GM12873 (cell line): ENCODE data around the gene C16orf90.

Experiments
- TF ChIP-seq, protein P1 (sequence below): IDR thresholded peaks from 2 replicates; pipeline ENCODE4 v1.5.1; 2012; ENCODE audit warnings: low read depth, mild to moderate bottlenecking, moderate library complexity, low read length, control low read depth; ENCODE audit not compliant: insufficient read depth; ENCODE audit errors: missing control alignments

C16orf90 gene, protein sequence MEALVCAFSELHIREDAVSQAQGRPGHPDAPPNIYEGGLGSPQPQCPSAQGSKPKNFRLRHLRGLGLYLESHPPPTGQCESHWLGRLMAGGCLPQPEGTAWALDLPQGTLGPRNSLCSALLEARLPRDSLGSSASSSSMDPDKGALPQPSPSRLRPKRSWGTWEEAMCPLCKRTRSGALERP

DNA sequence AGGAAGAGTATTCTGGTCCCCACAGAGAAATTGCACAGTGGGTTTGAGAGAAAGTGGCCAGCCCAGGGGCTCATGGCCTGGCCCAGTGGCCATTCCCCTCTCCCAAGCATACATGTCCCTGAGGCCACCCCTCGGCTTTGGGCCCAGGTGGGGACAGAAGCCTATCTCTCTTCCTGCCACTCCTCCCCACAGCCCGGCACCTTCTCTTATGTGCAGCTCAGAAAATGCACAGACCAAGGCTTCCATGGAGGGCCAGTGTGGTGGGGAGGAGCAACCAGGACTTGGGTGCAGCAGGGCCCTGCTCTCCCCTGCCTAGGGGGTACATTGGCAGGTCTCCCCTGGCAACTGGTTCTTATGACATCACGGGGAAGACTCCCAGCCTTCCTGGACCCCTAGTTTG is at the start of gene C16orf90:
Gene C16orf90 (minus strand): TSS at position 314 of the 400 bp plus-strand sequence. CDS start 68 bp downstream, at position 246.
- TF ChIP-seq, protein P1, sequence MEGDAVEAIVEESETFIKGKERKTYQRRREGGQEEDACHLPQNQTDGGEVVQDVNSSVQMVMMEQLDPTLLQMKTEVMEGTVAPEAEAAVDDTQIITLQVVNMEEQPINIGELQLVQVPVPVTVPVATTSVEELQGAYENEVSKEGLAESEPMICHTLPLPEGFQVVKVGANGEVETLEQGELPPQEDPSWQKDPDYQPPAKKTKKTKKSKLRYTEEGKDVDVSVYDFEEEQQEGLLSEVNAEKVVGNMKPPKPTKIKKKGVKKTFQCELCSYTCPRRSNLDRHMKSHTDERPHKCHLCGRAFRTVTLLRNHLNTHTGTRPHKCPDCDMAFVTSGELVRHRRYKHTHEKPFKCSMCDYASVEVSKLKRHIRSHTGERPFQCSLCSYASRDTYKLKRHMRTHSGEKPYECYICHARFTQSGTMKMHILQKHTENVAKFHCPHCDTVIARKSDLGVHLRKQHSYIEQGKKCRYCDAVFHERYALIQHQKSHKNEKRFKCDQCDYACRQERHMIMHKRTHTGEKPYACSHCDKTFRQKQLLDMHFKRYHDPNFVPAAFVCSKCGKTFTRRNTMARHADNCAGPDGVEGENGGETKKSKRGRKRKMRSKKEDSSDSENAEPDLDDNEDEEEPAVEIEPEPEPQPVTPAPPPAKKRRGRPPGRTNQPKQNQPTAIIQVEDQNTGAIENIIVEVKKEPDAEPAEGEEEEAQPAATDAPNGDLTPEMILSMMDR = no peak

DNA sequence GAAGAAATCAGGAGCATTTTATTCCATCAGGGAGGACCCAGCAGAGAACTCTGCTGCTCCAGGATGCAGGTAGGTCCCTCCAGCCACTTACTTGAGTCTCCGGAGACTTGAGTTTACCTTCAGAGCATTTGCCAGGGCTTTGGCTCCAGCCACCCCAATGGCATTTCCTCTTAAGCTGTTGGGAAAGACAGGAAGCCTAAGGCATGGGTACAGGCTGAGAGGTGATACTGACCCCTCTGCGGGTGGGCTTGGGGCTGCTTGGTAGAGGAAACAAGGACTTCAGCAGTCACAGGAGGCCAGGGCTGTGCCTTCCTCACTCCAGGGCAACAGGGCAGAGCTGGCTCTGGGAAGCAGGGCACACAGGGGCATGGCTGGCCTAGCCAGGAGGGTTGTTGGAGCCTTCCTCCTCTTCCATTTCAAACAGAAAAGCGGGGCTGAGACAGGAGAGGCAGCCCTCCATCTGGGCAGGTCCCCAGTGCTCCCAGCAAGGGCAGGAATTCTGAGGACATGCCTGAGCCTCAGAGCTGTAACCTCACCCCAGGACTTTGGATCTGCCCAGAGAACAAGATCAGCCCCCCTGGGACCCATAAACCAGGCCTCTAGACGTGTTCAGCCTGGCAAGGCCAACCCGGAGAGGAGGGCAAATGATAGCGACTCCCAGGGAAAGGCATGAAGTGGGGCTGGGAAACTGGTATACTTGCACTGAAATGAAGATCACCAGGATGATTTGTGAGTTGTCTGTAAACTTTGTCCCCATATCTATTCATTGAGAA is 47.5 kb upstream of the C16orf90 start:
- TF ChIP-seq, protein P1 = no peak

DNA sequence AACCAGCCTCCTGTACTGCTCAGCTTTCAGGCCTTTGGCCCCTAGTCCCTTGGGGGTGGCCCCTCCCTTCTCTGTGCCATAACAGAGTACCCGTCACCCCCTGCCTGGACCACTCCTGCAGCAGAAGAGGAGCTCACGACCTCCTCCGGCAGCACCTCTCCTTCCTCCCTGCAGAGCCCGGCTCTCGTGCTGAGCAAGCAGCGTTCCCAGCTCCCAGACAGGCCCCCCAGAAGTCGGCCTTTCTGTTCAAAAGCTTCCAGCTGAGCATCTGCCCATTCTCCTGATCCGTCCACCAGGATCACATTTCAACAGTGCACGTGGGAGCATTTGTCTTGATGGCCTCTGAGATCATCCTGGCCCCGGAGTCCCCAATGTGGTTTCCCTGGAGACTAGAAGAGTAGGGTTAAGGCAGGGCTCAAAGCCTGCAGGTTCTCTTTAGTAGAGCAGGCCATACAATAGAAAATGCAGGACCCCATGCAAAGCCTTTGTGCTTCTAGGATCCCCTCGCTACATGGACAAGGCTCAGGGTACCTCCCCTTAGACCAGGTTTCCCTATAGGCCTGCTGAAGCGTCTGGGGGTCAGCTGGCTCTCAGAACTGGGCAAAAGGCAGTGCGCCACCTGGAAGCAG is 46.4 kb upstream of the C16orf90 start:
- TF ChIP-seq, protein P1 = no peak

DNA sequence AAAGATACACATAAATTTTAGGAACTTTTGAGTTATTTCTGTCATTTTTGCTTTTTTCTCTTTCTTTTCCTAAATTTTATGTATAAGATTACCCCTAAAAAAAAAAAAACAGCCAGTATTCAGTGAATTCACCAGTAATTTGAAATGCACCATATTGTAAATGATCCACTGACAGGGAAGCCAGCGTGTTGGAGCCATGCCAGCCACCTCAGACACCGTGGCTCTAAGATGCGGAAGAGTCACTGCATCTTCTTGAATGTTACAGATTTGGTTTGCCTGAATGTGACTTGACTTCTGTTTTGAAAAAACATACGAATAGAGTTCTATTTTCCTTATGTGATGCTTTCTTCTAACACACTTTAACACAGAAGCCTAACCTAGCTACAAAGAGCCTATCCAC is 42.9 kb upstream of the C16orf90 start:
- TF ChIP-seq, protein P1 = no peak

DNA sequence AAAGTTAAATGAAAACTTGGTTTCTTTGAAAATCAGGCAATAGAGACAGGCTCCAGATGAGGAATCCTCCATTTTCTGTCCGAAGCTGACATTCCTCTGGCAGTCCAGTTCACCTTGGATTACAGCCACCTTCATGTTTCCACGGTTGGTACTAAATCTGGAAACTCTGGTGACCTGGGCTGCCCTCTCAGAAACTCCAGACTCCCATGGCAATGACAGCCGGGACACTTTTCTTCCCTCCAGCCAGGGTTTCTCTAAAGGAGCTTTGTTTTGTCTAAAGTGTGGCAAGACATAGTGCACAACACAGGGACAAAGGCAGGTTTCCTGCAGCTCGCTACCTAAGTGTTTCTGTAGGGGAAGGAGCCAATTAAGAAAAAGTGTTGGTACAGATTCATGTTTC is 41.6 kb upstream of the C16orf90 start:
- TF ChIP-seq, protein P1 = no peak

DNA sequence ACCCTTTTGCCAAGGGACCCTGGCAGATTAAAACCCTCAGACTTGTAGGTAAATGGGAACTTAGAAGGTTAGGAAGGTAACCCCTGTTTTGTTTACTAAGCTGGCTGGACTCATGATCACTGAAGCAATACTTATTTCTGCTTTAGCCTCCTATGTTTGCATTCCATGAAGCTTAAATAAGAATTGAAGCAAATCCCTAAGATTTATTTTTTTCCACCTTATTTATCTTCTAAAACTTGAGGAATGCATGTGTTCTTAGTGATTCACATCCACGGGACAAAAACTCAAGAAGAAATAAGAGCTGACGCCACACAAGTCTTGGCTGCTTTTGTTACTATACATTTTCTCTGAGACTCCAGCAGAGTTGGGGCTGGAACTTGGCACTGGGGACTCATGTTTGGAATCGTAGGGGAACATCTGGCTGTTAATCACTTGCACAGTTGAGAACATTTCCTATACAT is 41.0 kb upstream of the C16orf90 start:
- TF ChIP-seq, protein P1 = no peak

DNA sequence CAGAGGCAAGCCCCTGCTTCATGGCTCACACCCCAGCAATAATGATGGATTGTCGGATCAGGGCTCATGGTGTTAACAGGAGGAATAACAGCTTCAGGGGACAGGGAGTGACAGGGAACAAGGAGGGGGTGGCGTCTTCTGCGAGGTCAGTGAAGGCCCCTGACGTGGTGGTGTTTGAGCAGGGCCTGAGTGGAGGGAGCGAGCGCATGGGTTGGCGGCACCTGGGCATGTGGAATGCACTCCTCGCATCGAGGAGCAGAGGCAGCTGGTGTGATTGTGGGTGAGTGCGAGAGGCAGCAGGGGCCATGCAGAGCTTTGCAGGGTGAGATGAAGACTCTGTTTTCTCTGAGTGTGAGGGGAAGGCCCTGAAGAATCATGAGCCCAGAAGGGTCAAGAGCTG is 38.8 kb upstream of the C16orf90 start:
- TF ChIP-seq, protein P1 = no peak
